ENCODE results near the gene RNASE3. TPM values are rescaled to one million over a fixed set of nuclear protein-coding genes. Genes with fewer than 3 reads are reported as not detected.
"Not testable (repeated sequence)": the region's sequence is repeated elsewhere in the genome, so short reads cannot be mapped to it uniquely, and the experiment has no call there.

Gene RNASE3
- not detected for polyA plus RNA-seq (2012; ENCODE audit: low read depth, missing spikeins)

DNA sequence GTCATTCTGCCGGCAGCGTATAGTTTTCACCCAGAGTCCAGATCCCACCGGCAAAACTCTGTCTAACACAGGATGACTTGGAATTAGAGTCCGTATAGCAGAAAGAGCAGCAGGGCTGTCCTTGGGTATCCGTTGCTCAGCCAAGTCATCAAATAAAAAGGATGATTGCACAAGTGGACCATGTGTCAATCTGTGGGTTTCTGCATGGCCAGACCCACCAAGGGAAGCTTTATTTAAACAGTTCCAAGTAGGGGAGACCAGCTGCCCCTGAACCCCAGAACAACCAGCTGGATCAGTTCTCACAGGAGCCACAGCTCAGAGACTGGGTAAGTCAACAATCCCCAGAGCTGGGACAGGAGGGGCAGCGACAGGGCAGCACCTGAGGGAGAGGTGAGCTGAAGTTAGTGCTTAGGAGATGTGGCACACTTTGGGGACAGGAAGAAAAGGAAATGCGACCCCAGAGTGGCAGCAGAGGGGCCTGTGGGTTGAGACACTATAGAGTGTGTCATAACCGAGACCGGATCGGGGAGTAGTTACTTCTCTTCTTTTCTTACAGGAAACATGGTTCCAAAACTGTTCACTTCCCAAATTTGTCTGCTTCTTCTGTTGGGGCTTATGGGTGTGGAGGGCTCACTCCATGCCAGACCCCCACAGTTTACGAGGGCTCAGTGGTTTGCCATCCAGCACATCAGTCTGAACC, at the start of gene RNASE3:
Gene RNASE3, plus strand, starts transcription at position 260 of the 700 bp plus-strand sequence. Its CDS starts 302 bp downstream, at position 562.
- DNase-seq (ENCODE audit: insufficient read length, low spot score); FAIRE-seq: not testable (repeated sequence)

GRCh38 chr14:20846560-20846959, 44.6 kb upstream of the RNASE3 start:
- DNase-seq (ENCODE audit: insufficient read length, low spot score) (no peak), FAIRE-seq (no peak)
- TF ChIP-seq TAF1 (IDR thresholded peaks at IDR 0.05; ENCODE audit: low read depth, low read length): no peak
- no peak for TF ChIP-seq PAX5 (IDR thresholded peaks at IDR 0.05; ENCODE audit: insufficient read depth, low read length, severe bottlenecking)
- TF ChIP-seq SPI1 (IDR thresholded peaks at IDR 0.05; ENCODE audit: low read depth, low read length): no peak
- no peak for TF ChIP-seq POU2F2 (IDR thresholded peaks at IDR 0.05; ENCODE audit: low read depth, low read length)

DNA sequence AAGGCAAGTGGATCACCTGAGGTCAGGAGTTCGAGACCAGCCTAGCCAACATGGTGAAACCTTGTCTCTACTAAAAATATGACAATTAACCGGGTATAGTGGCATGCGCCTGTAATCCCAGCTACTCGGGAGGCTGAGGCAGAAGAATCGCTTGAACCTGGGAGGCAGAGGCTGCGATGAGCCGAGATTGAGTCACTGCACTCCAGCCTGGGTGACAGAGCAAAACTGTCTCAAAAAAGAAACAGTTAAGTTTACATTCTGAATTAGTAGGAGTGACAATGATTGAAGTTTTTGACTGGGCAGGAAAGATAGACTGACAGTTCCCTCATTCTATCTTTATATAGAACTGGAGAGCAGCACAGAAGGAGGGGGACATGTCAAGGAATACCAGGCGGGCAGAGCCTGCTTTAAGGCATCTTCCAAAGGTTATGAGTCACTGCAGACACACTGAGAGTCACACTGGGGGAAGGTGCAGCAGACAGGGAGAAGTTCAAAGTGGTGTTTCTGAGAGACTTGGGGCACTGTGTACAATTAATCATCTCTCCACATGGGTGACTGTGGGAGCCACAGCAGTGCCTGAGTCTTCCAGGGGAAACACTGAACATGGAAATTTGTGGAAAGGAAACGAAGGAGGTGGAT, 42.8 kb upstream of the RNASE3 start:
- FAIRE-seq (no peak), DNase-seq (ENCODE audit: insufficient read length, low spot score) (no peak)
- TF ChIP-seq POU2F2 (IDR thresholded peaks at IDR 0.05; ENCODE audit: low read depth, low read length) (no peak), POLR2A (IDR thresholded peaks at IDR 0.05; ENCODE audit: low read depth, low read length) (no peak), POLR2AphosphoS5 (IDR thresholded peaks at IDR 0.05; ENCODE audit: low read depth, low read length) (no peak), TAF1 (IDR thresholded peaks at IDR 0.05; ENCODE audit: low read depth, low read length) (no peak)

DNA sequence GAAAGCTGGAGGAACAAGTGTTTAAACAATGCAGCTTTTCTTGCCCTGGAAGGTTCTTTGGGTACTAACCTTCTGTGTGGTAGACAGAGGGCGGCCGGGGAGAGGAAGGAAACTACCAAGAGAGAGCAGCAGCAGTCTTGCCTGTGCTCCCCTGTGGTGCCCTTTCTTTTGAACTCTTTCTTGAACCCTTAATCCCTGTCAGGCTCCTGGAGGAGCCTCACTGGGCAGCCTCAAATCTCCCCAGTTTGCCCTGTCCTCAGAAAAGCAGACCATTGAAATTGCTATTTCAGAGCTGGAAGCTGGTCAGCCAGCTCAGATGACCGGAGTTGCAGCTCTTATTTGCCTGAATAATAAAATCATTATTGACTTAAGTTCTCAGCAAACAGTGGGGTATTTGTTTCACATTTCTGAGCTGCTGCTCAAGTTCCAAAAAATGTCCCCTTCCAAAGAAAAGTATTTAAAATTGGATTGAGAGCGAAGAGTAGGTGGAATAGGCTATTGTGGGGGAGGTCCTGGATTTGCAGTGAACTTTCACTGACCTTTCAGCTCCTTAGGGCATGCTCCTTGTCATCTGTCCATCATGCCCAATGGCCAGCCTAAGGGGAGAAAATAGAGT, 42.1 kb upstream of the RNASE3 start:
- no peak for DNase-seq (ENCODE audit: insufficient read length, low spot score)
- FAIRE-seq: no peak
- TF ChIP-seq PAX5 (IDR thresholded peaks at IDR 0.05; ENCODE audit: insufficient read depth, low read length, severe bottlenecking): no peak
- no peak for TF ChIP-seq TAF1 (IDR thresholded peaks at IDR 0.05; ENCODE audit: low read depth, low read length)
- TF ChIP-seq POLR2AphosphoS5 (IDR thresholded peaks at IDR 0.05; ENCODE audit: low read depth, low read length): no peak
- no peak for TF ChIP-seq SPI1 (IDR thresholded peaks at IDR 0.05; ENCODE audit: low read depth, low read length)
- no peak for TF ChIP-seq POLR2A (IDR thresholded peaks at IDR 0.05; ENCODE audit: low read depth, low read length)
- no peak for TF ChIP-seq POU2F2 (IDR thresholded peaks at IDR 0.05; ENCODE audit: low read depth, low read length)

GRCh38 chr14:20853042-20853441, 38.1 kb upstream of the RNASE3 start:
- TF ChIP-seq SPI1 (IDR thresholded peaks at IDR 0.05; ENCODE audit: low read depth, low read length) (no peak), TAF1 (IDR thresholded peaks at IDR 0.05; ENCODE audit: low read depth, low read length) (no peak), POU2F2 (IDR thresholded peaks at IDR 0.05; ENCODE audit: low read depth, low read length) (no peak), POLR2A (IDR thresholded peaks at IDR 0.05; ENCODE audit: low read depth, low read length) (no peak), POLR2AphosphoS5 (IDR thresholded peaks at IDR 0.05; ENCODE audit: low read depth, low read length) (no peak), PAX5 (IDR thresholded peaks at IDR 0.05; ENCODE audit: insufficient read depth, low read length, severe bottlenecking) (no peak)
- FAIRE-seq: no peak
- DNase-seq (ENCODE audit: insufficient read length, low spot score): no peak

- FAIRE-seq (peak; percentile 63), DNase-seq (ENCODE audit: insufficient read length, low spot score) (peak; percentile 46)
- TF ChIP-seq TAF1 (IDR thresholded peaks at IDR 0.05; ENCODE audit: low read depth, low read length) (no peak), PAX5 (IDR thresholded peaks at IDR 0.05; ENCODE audit: insufficient read depth, low read length, severe bottlenecking) (peak; percentile 68)
Observed at GRCh38 chr14:20855652-20856291, 35.4 kb upstream of the RNASE3 start.

- no peak for TF ChIP-seq POU2F2 (IDR thresholded peaks at IDR 0.05; ENCODE audit: low read depth, low read length)
- no peak for TF ChIP-seq PAX5 (IDR thresholded peaks at IDR 0.05; ENCODE audit: insufficient read depth, low read length, severe bottlenecking)
- TF ChIP-seq TAF1 (IDR thresholded peaks at IDR 0.05; ENCODE audit: low read depth, low read length): no peak
- no peak for TF ChIP-seq POLR2A (IDR thresholded peaks at IDR 0.05; ENCODE audit: low read depth, low read length)
- no peak for TF ChIP-seq POLR2AphosphoS5 (IDR thresholded peaks at IDR 0.05; ENCODE audit: low read depth, low read length)
- no peak for TF ChIP-seq SPI1 (IDR thresholded peaks at IDR 0.05; ENCODE audit: low read depth, low read length)
- FAIRE-seq: no peak
- DNase-seq (ENCODE audit: insufficient read length, low spot score): no peak
Observed at GRCh38 chr14:20857207-20857606, 34.0 kb upstream of the RNASE3 start.

DNA sequence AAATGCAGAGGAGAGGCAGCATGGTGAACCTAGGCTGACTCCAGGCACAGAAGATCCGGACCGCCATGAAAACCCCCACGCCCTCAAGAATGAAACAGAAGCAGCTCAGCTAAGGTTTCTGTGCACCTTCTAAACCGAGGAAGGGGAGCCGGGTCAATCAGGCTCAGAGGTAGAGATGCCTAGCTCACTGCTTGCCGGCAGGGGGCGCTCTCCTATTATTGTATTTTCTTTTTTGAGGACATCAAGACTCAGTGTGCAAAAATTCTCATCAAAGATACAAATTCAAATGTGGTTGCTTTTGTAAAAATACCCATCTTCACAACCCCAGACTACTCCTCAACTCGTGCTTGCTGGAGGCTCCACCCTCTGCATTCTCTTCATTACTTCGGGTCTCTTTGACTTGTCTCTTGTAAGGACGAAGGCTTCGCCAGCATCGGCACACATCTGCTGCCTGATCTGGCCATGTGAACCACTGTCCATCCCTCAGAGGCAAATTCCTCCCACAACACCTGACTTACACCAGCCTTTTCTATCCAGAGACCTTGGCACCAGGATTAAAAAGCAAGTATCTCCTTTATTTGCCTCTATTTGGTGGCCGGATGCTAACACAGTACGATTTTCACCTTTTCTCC, 33.4 kb upstream of the RNASE3 start:
- FAIRE-seq (peak; percentile 61), DNase-seq (ENCODE audit: insufficient read length, low spot score) (peak; percentile 30)
- TF ChIP-seq TAF1 (IDR thresholded peaks at IDR 0.05; ENCODE audit: low read depth, low read length): no peak

DNA sequence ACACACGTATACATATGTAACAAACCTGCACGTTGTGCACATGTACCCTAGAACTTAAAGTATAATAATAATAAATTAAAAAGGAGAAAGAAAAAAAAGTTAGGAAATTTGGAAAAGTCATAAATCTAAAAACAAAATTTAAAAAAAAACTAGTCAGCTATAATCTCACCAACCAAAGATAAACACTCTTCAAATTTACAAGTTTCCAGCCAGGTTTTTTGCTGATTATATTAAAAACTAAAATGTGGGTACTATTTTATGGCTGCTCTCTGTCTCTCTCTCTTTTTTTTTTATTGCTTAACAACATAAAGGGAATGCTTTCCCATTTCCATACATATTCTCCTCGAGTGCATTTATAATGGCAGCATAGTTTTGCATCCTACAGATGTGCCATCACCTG, 25.0 kb upstream of the RNASE3 start:
- TF ChIP-seq PAX5 (IDR thresholded peaks at IDR 0.05; ENCODE audit: insufficient read depth, low read length, severe bottlenecking) (no peak), POU2F2 (IDR thresholded peaks at IDR 0.05; ENCODE audit: low read depth, low read length) (no peak), SPI1 (IDR thresholded peaks at IDR 0.05; ENCODE audit: low read depth, low read length) (no peak), POLR2AphosphoS5 (IDR thresholded peaks at IDR 0.05; ENCODE audit: low read depth, low read length) (no peak), TAF1 (IDR thresholded peaks at IDR 0.05; ENCODE audit: low read depth, low read length) (no peak), POLR2A (IDR thresholded peaks at IDR 0.05; ENCODE audit: low read depth, low read length) (no peak)
- no peak for FAIRE-seq
- DNase-seq (ENCODE audit: insufficient read length, low spot score): no peak
